GM12878 (cell line): ENCODE measurements around the gene GUCA2A. TPM values are rescaled to one million over a fixed set of nuclear protein-coding genes. Genes with fewer than 3 reads are reported as not detected.

Experiments used
- POLR2A ChIP-seq: IDR thresholded peaks from 2 replicates; pipeline ENCODE4 v1.6.1; 2011; ENCODE audit warnings: low read depth, mild to moderate bottlenecking, low read length
- RAD21 ChIP-seq: IDR thresholded peaks from 2 replicates; pipeline ENCODE4 v1.6.1; 2011; ENCODE audit warnings: mild to moderate bottlenecking, low read depth, low read length, moderate library complexity; ENCODE audit not compliant: insufficient read depth
- polyA plus RNA-seq, 11 experiments: library from polyadenylated mRNA; depleted of rRNA in 4 of 11; unstranded in 6 of 11; stranded (reverse) in 5 of 11; fragments of >200 nt; fragmentation: Nextera tagmentation in 4 of 11; fragmentation: Illumina TruSeq in 1 of 11; extraction: Ambion mirVana in 4 of 11; extraction: Trizol in 1 of 11; gene quantifications; 1 replicate in 1 of 11; 2 replicates in 10 of 11; pipeline versions ENCODE4 v1.2.1 to v1.2.3, GENCODE V29; 2011 to 2016; ENCODE audit warnings: inconsistent platforms in 2 of 11, missing spikeins in 2 of 11, low read depth in 1 of 11
- total RNA-seq, 4 experiments: library from RNA; depleted of rRNA in 3 of 4; stranded (reverse); fragments of >200 nt in 3 of 4; fragmentation: Illumina TruSeq in 1 of 4; extraction: Trizol in 1 of 4; gene quantifications; 2 replicates each; pipeline versions ENCODE4 v1.2.1 to v1.2.3, GENCODE V29; 2013 to 2021
- TF ChIP-seq, protein P1 (sequence below): IDR thresholded peaks from 2 replicates; pipeline ENCODE4 v1.6.1; 2011; ENCODE audit warnings: low read depth, mild to moderate bottlenecking, low read length, moderate library complexity, borderline replicate concordance; ENCODE audit errors: extremely low read depth
- TF ChIP-seq, protein P2 (sequence below): fragments of 450-650 bp; formaldehyde crosslinking; IDR thresholded peaks from 2 replicates; pipeline ENCODE4 v1.5.0; 2022; ENCODE audit warnings: mild to moderate bottlenecking, missing genetic modification characterization
- TF ChIP-seq, protein P3 (sequence below): fragments of 150-350 bp; IDR thresholded peaks from 2 replicates; pipeline ENCODE4 v1.6.1; 2016; ENCODE audit warnings: low read depth, low read length

The GUCA2A gene
- total and polyA plus RNA-seq, 10 of the 15 experiments (the other 5 are each of a cell fraction or from before 2014, with no cell fraction given), result not detected

DNA sequence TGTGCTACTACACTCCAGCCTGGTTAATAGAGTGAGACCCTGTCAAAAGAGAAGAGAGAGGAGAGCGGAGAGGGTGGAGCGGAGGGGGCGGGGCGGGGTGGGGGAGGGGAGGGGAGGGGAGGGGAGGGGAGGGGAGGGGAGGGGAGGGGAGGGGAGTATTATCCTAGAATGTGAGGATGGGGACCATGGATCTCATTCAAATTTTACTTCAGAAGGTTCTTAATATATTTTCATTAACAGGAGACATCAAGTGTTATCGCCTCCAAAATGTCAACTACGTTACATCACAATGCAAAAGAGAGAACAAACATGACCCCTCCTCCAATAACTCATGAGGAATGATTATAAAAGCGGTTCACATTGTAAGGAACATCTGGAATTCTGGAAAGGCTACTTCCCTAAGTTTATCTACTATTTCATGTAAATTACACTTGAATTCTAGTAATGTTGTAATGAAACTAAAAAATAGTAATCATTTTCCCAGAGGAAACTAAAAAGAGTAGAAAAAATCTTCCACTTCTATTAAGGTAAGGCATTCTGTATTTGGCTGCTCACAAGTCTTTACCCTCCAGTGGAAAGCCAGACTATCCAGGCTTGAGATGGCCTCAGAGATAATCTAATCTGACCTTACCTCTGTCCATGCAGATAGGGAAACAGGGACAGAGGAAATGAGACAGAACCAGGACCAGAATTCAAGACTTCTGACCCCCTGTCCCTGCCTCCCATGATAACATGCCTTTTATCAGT lies 18.8 kb upstream of the GUCA2A start (continued):
- TF ChIP-seq, protein P1, sequence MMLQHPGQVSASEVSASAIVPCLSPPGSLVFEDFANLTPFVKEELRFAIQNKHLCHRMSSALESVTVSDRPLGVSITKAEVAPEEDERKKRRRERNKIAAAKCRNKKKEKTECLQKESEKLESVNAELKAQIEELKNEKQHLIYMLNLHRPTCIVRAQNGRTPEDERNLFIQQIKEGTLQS, result no peak
- TF ChIP-seq, protein P2, sequence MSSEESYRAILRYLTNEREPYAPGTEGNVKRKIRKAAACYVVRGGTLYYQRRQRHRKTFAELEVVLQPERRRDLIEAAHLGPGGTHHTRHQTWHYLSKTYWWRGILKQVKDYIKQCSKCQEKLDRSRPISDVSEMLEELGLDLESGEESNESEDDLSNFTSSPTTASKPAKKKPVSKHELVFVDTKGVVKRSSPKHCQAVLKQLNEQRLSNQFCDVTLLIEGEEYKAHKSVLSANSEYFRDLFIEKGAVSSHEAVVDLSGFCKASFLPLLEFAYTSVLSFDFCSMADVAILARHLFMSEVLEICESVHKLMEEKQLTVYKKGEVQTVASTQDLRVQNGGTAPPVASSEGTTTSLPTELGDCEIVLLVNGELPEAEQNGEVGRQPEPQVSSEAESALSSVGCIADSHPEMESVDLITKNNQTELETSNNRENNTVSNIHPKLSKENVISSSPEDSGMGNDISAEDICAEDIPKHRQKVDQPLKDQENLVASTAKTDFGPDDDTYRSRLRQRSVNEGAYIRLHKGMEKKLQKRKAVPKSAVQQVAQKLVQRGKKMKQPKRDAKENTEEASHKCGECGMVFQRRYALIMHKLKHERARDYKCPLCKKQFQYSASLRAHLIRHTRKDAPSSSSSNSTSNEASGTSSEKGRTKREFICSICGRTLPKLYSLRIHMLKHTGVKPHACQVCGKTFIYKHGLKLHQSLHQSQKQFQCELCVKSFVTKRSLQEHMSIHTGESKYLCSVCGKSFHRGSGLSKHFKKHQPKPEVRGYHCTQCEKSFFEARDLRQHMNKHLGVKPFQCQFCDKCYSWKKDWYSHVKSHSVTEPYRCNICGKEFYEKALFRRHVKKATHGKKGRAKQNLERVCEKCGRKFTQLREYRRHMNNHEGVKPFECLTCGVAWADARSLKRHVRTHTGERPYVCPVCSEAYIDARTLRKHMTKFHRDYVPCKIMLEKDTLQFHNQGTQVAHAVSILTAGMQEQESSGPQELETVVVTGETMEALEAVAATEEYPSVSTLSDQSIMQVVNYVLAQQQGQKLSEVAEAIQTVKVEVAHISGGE (CRISPR knock-in tag), result no peak
- no peak for TF ChIP-seq POLR2A
- TF ChIP-seq, protein P3, sequence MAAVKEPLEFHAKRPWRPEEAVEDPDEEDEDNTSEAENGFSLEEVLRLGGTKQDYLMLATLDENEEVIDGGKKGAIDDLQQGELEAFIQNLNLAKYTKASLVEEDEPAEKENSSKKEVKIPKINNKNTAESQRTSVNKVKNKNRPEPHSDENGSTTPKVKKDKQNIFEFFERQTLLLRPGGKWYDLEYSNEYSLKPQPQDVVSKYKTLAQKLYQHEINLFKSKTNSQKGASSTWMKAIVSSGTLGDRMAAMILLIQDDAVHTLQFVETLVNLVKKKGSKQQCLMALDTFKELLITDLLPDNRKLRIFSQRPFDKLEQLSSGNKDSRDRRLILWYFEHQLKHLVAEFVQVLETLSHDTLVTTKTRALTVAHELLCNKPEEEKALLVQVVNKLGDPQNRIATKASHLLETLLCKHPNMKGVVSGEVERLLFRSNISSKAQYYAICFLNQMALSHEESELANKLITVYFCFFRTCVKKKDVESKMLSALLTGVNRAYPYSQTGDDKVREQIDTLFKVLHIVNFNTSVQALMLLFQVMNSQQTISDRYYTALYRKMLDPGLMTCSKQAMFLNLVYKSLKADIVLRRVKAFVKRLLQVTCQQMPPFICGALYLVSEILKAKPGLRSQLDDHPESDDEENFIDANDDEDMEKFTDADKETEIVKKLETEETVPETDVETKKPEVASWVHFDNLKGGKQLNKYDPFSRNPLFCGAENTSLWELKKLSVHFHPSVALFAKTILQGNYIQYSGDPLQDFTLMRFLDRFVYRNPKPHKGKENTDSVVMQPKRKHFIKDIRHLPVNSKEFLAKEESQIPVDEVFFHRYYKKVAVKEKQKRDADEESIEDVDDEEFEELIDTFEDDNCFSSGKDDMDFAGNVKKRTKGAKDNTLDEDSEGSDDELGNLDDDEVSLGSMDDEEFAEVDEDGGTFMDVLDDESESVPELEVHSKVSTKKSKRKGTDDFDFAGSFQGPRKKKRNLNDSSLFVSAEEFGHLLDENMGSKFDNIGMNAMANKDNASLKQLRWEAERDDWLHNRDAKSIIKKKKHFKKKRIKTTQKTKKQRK, result no peak
- no peak for TF ChIP-seq RAD21
- TF ChIP-seq, all 136 proteins: peak for 0
